ENCODE data around the gene ZNF800. TPM values are rescaled to one million over a fixed set of nuclear protein-coding genes. Genes with fewer than 3 reads are reported as not detected.

Gene ZNF800
- total RNA-seq, 1 donor from 2014 or later: 29.8 TPM

DNA sequence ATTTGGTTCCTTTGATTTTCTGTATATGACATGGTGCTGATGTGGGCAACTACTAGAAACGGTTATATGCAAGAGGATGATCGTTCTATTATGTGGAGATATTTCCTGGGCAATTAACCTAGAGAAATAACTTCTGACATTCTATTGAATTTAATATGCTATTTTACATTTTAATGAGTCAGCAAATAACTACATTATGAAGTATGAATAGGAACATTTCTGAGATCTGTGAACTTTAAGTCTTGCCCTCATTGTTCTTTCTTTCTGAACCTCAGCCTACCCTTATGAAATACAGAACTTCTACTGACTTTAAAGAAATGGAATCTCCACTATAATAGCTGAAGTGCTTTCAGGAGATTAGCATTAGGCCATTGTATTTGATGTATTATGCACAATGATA is 59.6 kb downstream of the ZNF800 start:
- Mint-ChIP-seq H3K27ac (ENCODE audit: unreplicated experiment) (no peak overlapping the region), H3K27me3 (ENCODE audit: low read depth) (peaks cover 70% of the 10 kb centered on the region), H3K9me3 (no peaks in the 10 kb centered on the region), H3K36me3 (ENCODE audit: low read depth) (no peaks in the 10 kb centered on the region), H3K4me3 (no peak overlapping the region), H3K4me1 (no peaks in the 10 kb centered on the region)
- DNase-seq (ENCODE audit: low read depth, low spot score): no peak
- TF ChIP-seq, protein P1, sequence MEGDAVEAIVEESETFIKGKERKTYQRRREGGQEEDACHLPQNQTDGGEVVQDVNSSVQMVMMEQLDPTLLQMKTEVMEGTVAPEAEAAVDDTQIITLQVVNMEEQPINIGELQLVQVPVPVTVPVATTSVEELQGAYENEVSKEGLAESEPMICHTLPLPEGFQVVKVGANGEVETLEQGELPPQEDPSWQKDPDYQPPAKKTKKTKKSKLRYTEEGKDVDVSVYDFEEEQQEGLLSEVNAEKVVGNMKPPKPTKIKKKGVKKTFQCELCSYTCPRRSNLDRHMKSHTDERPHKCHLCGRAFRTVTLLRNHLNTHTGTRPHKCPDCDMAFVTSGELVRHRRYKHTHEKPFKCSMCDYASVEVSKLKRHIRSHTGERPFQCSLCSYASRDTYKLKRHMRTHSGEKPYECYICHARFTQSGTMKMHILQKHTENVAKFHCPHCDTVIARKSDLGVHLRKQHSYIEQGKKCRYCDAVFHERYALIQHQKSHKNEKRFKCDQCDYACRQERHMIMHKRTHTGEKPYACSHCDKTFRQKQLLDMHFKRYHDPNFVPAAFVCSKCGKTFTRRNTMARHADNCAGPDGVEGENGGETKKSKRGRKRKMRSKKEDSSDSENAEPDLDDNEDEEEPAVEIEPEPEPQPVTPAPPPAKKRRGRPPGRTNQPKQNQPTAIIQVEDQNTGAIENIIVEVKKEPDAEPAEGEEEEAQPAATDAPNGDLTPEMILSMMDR (conservative IDR thresholded peaks at IDR 0.05): no peak

DNA sequence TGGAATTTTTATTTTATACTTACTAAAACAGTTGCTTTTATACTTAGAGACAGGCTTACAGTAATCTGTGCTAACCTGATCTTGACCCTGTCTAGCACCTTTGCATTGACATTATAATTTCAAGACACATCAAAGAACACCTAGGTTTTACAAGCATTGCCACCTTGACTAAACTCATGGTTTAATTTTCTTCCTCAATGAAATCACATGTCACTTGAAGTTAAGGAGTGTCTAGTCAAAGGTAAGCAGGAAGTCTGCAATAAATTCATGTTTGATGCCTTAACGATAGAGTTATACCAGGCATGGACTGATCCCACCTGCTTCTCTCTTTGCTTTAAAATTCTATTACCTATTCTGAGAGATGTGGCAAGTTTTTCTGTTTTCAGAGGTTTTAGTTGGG is 62.4 kb downstream of the ZNF800 start:
- Mint-ChIP-seq H3K4me3 (no peak overlapping the region), H3K36me3 (ENCODE audit: low read depth) (no peaks in the 10 kb centered on the region), H3K27me3 (ENCODE audit: low read depth) (peaks cover 73% of the 10 kb centered on the region), H3K27ac (ENCODE audit: unreplicated experiment) (no peak overlapping the region), H3K4me1 (no peaks in the 10 kb centered on the region), H3K9me3 (no peaks in the 10 kb centered on the region)
- no peak for DNase-seq (ENCODE audit: low read depth, low spot score)
- TF ChIP-seq, protein P1 (conservative IDR thresholded peaks at IDR 0.05): no peak

DNA sequence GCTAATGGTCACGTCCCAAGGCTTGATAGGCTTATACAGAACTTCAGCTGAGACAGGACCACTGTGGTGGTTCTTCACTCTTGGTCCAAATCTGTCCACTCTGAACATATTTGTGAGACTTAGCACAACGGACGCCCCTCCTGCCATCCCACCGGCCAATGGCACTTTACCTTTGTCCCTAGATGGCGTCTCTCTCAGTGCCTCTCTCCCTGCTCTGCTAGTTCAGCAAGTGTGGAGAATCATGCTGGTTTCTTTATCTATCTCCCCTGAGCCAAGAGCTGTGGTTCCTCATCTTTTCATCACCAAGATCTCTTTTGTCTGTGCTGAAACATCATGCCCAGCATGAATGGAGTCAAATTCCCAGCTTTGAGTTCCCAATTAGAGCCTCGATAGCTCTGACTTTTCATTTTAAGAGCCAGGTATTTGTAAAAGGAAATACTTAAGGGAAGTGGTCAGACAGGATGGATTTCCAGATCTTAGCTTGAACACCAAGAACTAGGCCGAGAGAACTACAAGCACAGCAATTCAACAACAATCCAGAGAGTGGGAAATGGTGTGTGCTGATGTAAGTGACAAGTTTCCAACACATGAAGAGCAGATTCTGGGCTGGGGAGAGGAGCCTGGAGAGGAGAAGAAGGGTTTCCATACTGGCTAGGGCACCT is 69.5 kb downstream of the ZNF800 start:
- Mint-ChIP-seq H3K4me3 (no peak overlapping the region), H3K27ac (ENCODE audit: unreplicated experiment) (no peak overlapping the region), H3K36me3 (ENCODE audit: low read depth) (no peaks in the 10 kb centered on the region), H3K9me3 (no peaks in the 10 kb centered on the region), H3K4me1 (no peaks in the 10 kb centered on the region), H3K27me3 (ENCODE audit: low read depth) (peaks cover 76% of the 10 kb centered on the region)
- TF ChIP-seq, protein P1 (conservative IDR thresholded peaks at IDR 0.05): no peak
- no peak for DNase-seq (ENCODE audit: low read depth, low spot score)

DNA sequence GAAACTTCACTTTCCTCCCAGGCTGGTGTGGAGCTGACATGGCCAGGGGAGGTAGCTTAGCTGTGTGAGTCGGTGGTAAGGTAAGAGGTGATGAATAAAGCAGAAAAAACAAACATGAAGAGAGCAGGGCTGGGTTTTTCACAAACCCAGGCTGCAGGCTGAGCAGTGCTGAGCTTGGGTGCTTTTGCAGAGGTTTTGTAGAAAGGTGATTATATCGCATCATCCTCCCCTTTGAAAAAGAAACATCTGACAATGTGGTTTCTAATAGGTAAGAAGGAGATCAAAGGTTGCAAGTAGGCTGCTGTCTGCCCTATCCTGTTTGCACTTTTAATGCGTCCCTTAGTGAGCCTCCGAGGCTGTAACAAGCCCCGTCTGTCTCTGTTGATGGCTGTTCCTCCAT is 70.2 kb downstream of the ZNF800 start:
- no peak overlapping the region for H3K4me3 Mint-ChIP-seq
- TF ChIP-seq, protein P1 (conservative IDR thresholded peaks at IDR 0.05): no peak
- DNase-seq (ENCODE audit: low read depth, low spot score): no peak
- no peaks in the 10 kb centered on the region for H3K9me3 Mint-ChIP-seq
- H3K36me3 Mint-ChIP-seq (ENCODE audit: low read depth): no peaks in the 10 kb centered on the region
- H3K4me1 Mint-ChIP-seq: no peaks in the 10 kb centered on the region
- no peak overlapping the region for H3K27ac Mint-ChIP-seq (ENCODE audit: unreplicated experiment)
- peaks cover 69% of the 10 kb centered on the region for H3K27me3 Mint-ChIP-seq (ENCODE audit: low read depth)

DNA sequence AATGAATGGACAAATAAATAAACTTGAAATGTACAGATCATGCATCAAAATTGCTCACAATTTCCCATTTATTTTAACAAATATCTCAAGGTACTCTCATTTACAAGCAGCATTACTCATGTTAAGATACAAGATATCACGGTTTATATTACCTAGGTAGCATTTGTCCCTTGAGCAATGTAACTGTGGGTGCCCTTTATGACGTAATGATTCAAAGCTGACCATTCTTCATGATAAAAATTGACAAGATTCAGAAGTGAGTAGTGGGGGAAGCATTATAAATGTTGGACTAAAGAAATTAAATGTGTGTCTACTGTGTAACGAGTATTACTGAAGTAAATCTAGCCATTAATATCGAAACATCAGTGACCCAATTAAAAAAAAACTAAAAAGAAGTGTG is 71.5 kb downstream of the ZNF800 start:
- DNase-seq (ENCODE audit: low read depth, low spot score): no peak
- Mint-ChIP-seq H3K36me3 (ENCODE audit: low read depth) (no peaks in the 10 kb centered on the region), H3K9me3 (no peaks in the 10 kb centered on the region), H3K27ac (ENCODE audit: unreplicated experiment) (no peak overlapping the region), H3K4me1 (no peaks in the 10 kb centered on the region), H3K4me3 (no peak overlapping the region), H3K27me3 (ENCODE audit: low read depth) (peaks cover 63% of the 10 kb centered on the region)
- TF ChIP-seq, protein P1 (conservative IDR thresholded peaks at IDR 0.05): no peak

Other genes with a start within 250 kb of the ZNF800 start
- gene GRM8, start 139.8 kb downstream of the ZNF800 start, total RNA-seq: 2.6 and 2.7 TPM in 2 replicates
- gene GCC1, start 192.9 kb upstream of the ZNF800 start, total RNA-seq: 15.3 and 16.4 TPM in 2 replicates
- 151 and 160 TPM in 2 replicates for gene ARF5, start 195.7 kb upstream of the ZNF800 start, total RNA-seq
- gene FSCN3, start 201.0 kb upstream of the ZNF800 start, total RNA-seq: 1.4 and 2.0 TPM in 2 replicates
- gene PAX4, start 225.4 kb upstream of the ZNF800 start, total RNA-seq: not detected in 2 replicates